Small intestine (tissue), 16 donors: ENCODE measurements around the gene DET1. TPM values are rescaled to one million over a fixed set of nuclear protein-coding genes. Genes with fewer than 3 reads are reported as not detected.

Experiments used
- DNase-seq, 2 donors: peaks; one replicate each; pipeline versions ENCODE4 v3.0.0 to v3.0.0-alpha.2; 2013
- FAIRE-seq: peaks from 2 replicates; lab custom pipeline; 2012; peaks lifted over from hg19 to GRCh38; lab: Jason Lieb, UNC
- H3K27ac ChIP-seq, 3 donors: one replicate each; pipeline ENCODE4 v1.5.1; 2013; ENCODE audit warnings: low read length in 2 of 3, mild to moderate bottlenecking in 2 of 3, control low read depth in 1 of 3, inconsistent platforms in 1 of 3, low read depth in 1 of 3, moderate library complexity in 1 of 3
- H3K27me3 ChIP-seq, 3 donors: one replicate each; pipeline ENCODE4 v1.6.1; 2013; ENCODE audit warnings: low read length in 3 of 3, inconsistent platforms in 1 of 3; ENCODE audit not compliant: control insufficient read depth in 3 of 3, insufficient read depth in 3 of 3
- H3K36me3 ChIP-seq, 3 donors: one replicate each; pipeline ENCODE4 v1.6.1; 2013; ENCODE audit warnings: low read length in 3 of 3, inconsistent platforms in 1 of 3, low read depth in 1 of 3, mild to moderate bottlenecking in 1 of 3, moderate library complexity in 1 of 3; ENCODE audit not compliant: control insufficient read depth in 3 of 3, insufficient read depth in 2 of 3
- H3K4me1 ChIP-seq, 3 donors: one replicate each; pipeline ENCODE4 v1.6.1; 2013; ENCODE audit warnings: low read length in 2 of 3, inconsistent platforms in 1 of 3, low read depth in 1 of 3, mild to moderate bottlenecking in 1 of 3, moderate library complexity in 1 of 3; ENCODE audit not compliant: control insufficient read depth in 3 of 3, insufficient read depth in 2 of 3
- H3K4me3 ChIP-seq, 3 donors: one replicate each; pipeline ENCODE4 v1.5.1; 2013; ENCODE audit warnings: low read length in 3 of 3, control low read depth in 1 of 3, inconsistent platforms in 1 of 3, low read depth in 1 of 3, mild to moderate bottlenecking in 1 of 3, moderate library complexity in 1 of 3
- H3K9me3 ChIP-seq, 2 donors: one replicate each; pipeline ENCODE4 v1.6.1; 2013; ENCODE audit warnings: low read depth in 1 of 2, low read length in 1 of 2; ENCODE audit not compliant: control insufficient read depth in 2 of 2, insufficient read depth in 1 of 2
- WGBS, 3 donors: extraction: QIAGEN DNeasy Blood & Tissue Kit; methylation state at CpG; one replicate each; pipeline ENCODE4 v1.1.7; 2013; 5-methylcytosine and 5-hydroxymethylcytosine counted together
- long read RNA-seq, 10 donors: transcript quantifications; one replicate each; lab custom pipeline, GENCODE V29; 2026
- polyA plus RNA-seq, 4 donors: library from polyadenylated mRNA; stranded (reverse) in 3 of 4; unstranded in 1 of 4; fragments of 200-250 nt in 3 of 4; fragments of 120-200 nt in 1 of 4; gene quantifications; one replicate each; pipeline versions ENCODE4 v1.2.1 to v1.2.3, GENCODE V29; 2013
- donor health status: healthy with polysubstance abuse.
- donor health status: control.
- donor health status: control.
- donor health status: Bipolar disorder and iron deficiency.
- donor health status: healthy.

Gene DET1
- polyA plus RNA-seq = 10 to 100 TPM in 1 of 4 donors, 1 to 10 TPM in 3; 1.1 to 14.0 (median 3.5) TPM
- long read RNA-seq, donor 1 = 0 reads
- long read RNA-seq, donor 2, partial matches to known transcripts = 0 of 4 reads
- long read RNA-seq, donor 2, other reads (novel, unspliced or antisense) = 0 of 4 reads
- long read RNA-seq, donor 3, transcript DET1-208 (1 exons, 3,844 nt) = major isoform, 6 of 9 reads
- long read RNA-seq, donor 3, partial matches to known transcripts = 0 of 9 reads
- long read RNA-seq, donor 3, other reads (novel, unspliced or antisense) = 0 of 9 reads
- long read RNA-seq, donor 4, partial matches to known transcripts = 0 of 1 reads
- long read RNA-seq, donor 4, other reads (novel, unspliced or antisense) = 0 of 1 reads
- long read RNA-seq, donor 5, partial matches to known transcripts = 0 of 3 reads
- long read RNA-seq, donor 5, other reads (novel, unspliced or antisense) = 0 of 3 reads
- long read RNA-seq, donor 6, partial matches to known transcripts = 0 of 1 reads
- long read RNA-seq, donor 6, other reads (novel, unspliced or antisense) = 0 of 1 reads
- long read RNA-seq, donor 7, transcript DET1-208 (1 exons, 3,844 nt) = major isoform, 6 of 7 reads
- long read RNA-seq, donor 7, partial matches to known transcripts = 0 of 7 reads
- long read RNA-seq, donor 7, other reads (novel, unspliced or antisense) = 0 of 7 reads
- long read RNA-seq, donor 8 = 0 reads
- long read RNA-seq, donor 9, partial matches to known transcripts = 0 of 3 reads
- long read RNA-seq, donor 9, other reads (novel, unspliced or antisense) = 0 of 3 reads
- long read RNA-seq, donor 10, partial matches to known transcripts = 0 of 7 reads
- long read RNA-seq, donor 10, other reads (novel, unspliced or antisense) = 0 of 7 reads

DNA sequence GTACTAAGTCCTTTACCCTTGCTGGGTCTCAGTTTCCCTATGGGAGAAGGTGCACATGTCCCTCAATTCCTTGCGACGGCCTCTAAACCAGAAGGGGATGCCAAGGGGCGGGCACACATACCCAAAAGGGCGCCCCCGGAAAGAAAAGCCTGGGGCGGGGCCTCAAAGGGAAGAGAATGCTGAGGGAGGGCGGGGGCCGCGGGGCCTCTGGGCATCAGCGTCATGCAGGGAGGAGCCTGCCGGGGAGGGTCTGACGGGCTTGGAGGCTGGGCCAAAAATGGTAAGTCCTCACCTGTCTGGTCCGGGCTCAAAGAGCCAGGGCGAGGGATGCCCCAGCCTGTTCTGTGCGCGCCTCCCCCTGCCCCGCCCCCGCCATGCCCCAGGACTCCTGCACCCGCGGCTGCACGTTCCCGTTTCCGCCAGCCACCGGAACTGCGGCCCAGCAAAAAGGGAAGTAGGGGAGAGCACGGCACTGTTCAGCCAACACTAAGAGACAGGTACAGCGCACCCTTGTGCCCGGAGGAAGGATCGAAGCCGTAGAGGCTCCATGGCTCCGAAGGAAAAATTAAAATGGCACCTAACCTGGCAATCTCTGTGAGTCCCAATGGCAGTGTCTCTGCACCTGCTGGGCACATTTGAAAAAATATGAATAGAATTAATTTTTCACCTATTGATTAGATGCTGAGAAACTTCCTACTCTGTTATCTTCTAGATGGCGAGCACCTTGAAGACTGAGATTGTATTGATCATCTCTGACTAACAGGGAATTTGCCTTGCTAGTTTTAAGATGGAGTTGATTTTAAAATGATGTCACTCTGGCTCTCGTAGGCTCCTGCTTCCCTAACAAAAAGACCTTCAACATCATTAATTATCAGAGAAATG, at the start of gene DET1:
Gene DET1, minus strand, starts transcription at position 434 of the 882 bp plus-strand sequence. CDS start 14,976 bp downstream, outside the sequence.
- H3K27ac ChIP-seq = peak within 1 kb of the TSS; percentile 73 to 95 (median 79)
- WGBS, 3 donors = 2 to 4% (median 3%) methylated on average over 31 to 33 of the region's 33 CpGs
- no peaks in the 10 kb centered on the region for H3K27me3 ChIP-seq
- H3K4me1 ChIP-seq = no peaks in the 10 kb centered on the region
- H3K9me3 ChIP-seq = no peaks in the 10 kb centered on the region
- peak; percentile 96 to 97 for DNase-seq
- H3K4me3 ChIP-seq = peak within 1 kb of the TSS; percentile 63 to 93 (median 67)
- FAIRE-seq = no peak
- H3K36me3 ChIP-seq = peaks cover 0 to 9% (median 0%) of the 10 kb centered on the region in 3 donors

DNA sequence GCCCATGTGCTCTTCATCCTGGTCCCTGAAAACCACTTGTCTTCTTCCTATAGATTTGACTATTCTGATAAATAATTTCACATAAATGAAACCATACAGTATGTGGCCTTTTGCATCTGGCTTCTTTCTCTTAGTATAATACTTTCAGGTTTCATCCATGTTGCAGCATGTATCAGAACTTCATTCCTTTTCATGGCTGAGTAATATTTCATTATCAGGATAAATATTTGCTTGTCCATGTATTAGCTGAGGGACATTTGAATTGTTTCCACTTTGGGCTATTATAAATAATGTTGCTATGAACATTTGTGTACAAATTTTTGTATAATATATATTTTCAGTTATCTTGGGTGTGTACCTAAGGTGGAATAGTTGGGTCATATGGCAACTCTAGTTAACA, 44.9 kb upstream of the DET1 start:
- no peak for DNase-seq
- Histone ChIP-seq H3K36me3 (no peaks in the 10 kb centered on the region), H3K4me1 (no peaks in the 10 kb centered on the region), H3K9me3 (no peaks in the 10 kb centered on the region), H3K27me3 (no peaks in the 10 kb centered on the region), H3K27ac (no peak overlapping the region), H3K4me3 (no peak overlapping the region)
- no peak for FAIRE-seq

DNA sequence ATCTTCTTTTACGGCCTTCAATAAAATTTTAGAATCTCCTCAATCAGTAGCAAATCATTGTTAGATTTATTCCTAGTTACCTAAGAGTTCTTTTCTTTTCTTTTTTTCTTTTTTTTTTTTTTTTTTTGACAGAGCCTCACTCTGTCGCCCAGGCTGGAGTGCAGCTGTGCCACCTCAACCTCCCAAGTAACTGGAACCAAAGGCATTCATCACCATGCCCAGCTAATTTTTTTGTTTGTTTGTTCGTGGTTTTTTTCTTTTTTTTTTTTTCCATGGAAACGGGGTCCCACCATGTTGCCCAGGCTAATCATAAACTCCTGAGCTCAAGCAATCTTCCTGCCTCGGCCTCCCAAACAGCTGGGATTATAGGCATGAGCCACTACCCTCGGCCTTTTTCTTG, 44.3 kb upstream of the DET1 start:
- H3K27me3 ChIP-seq = no peaks in the 10 kb centered on the region
- no peaks in the 10 kb centered on the region for H3K4me1 ChIP-seq
- DNase-seq (no peak), FAIRE-seq (no peak)
- H3K27ac ChIP-seq = no peak overlapping the region
- no peak overlapping the region for H3K4me3 ChIP-seq
- no peaks in the 10 kb centered on the region for H3K9me3 ChIP-seq
- WGBS, 3 donors = 61 to 76% (median 72%) methylated on average over 6 of the region's 6 CpGs
- H3K36me3 ChIP-seq = no peaks in the 10 kb centered on the region

DNA sequence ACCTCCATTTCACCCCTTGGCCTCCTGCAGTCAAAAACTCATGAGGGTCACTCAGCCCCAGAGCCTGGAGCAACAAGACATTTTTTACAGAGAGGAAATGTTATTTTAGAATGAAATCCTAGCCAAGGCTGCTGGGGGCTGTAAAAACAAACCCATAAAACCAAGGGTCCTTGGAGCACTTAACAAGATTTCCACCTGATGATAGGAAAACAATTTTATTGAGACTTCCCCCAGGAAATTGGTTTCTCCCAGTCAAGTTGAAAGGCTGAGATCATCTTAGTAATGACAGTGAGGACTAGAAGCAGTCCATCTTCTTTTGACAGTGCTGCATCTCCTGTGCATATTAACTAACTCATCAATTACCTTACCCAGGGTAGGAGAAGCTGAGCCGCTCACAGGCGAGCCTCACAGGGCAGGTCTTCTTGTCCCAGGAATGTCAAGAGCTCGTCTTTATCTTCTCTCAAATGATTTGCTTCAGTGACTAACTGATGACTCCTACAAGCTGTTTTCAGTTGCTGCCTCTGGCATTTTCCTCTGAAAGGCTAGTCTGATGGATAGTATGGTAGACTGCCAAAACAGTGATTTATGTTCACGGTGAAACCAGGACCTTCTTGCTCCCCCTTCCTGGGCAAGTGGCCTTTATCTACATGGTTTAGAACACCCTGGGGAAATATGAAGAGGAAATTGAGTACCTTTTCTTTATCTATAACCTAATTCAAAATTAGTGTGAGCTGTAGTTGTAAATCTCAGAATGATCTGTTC, 40.1 kb upstream of the DET1 start:
- WGBS, 3 donors = 61 to 71% (median 61%) methylated on average over 4 of the region's 4 CpGs
- FAIRE-seq = no peak
- Histone ChIP-seq H3K4me3 (no peak overlapping the region), H3K36me3 (no peaks in the 10 kb centered on the region), H3K9me3 (peaks cover 0 to 3% of the 10 kb centered on the region in 2 donors), H3K27me3 (no peaks in the 10 kb centered on the region), H3K4me1 (no peaks in the 10 kb centered on the region), H3K27ac (no peak overlapping the region)
- DNase-seq = no peak

DNA sequence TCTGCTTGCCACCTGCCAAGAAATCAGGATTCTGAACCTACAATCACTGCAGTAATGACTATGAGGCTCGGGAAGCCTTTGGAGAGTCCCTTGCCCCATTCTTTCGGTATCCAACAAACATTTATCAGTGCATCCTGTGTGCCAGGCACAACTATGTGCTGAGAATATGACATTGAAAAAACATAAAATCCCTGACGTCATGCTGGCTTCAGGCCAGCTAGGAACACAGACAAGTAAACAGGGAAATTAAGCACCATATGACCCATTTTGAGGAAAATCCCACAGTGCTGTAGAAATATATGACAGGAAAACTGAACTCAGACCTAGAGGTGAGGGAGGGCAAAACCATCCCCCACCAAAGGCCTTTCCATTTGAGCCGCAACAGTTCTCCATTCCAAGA, 34.1 kb upstream of the DET1 start:
- 46 to 56% (median 46%) methylated on average over 4 of the region's 4 CpGs for WGBS, 3 donors
- Histone ChIP-seq H3K9me3 (peaks cover 0 to 3% of the 10 kb centered on the region in 2 donors), H3K36me3 (no peaks in the 10 kb centered on the region), H3K27ac (no peak overlapping the region), H3K4me1 (no peaks in the 10 kb centered on the region), H3K27me3 (no peaks in the 10 kb centered on the region), H3K4me3 (no peak overlapping the region)
- FAIRE-seq = no peak
- DNase-seq = peak in 1 of 2 donors; percentile 23

DNA sequence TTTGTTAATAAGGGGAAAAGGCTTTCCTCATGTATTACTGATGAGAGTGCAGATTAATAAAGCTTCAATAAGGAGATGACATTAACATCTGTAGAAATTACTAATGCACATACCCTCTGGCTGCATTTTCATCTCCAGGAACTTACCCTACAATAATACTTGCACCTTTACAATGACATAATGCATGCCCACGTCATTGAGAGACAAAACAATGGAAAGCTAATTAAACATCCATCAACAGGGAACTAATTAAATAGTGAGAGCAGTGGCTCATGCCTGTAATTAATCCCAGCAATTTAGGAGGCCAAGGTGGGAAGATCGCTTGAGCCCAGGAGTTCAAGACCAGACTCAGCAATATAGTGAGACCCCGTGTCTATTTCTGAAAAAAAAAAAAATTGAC, 32.8 kb upstream of the DET1 start:
- 68 to 80% (median 77%) methylated on average over 3 of the region's 3 CpGs for WGBS, 3 donors
- no peak for FAIRE-seq

DNA sequence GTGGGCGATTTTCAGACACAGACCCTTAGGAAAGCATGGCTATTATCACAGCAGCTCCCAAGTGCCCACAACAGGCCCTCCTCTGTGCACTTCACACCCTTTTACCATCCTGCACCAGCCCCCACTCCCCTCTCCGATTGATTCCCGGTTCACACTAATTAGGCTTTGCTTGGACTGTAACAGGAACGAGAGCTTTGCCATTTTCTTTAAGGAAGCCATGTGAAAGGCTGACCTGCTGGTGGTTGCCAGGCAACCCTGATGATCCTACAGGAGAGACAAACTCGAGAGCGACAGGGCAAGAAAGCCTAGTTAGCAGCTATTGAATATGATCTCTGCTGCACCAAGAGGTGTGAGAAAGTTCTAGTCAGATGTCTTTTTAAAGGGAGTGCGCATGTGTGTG, 28.2 kb upstream of the DET1 start:
- FAIRE-seq (no peak), DNase-seq (no peak)
- H3K27ac ChIP-seq = no peak overlapping the region
- no peak overlapping the region for H3K4me3 ChIP-seq
- no peaks in the 10 kb centered on the region for H3K36me3 ChIP-seq
- peaks cover 0 to 4% (median 0%) of the 10 kb centered on the region in 3 donors for H3K27me3 ChIP-seq
- peaks cover 0 to 12% (median 0%) of the 10 kb centered on the region in 3 donors for H3K4me1 ChIP-seq
- H3K9me3 ChIP-seq = peaks cover 0 to 4% of the 10 kb centered on the region in 2 donors
- WGBS, 3 donors = 52 to 66% (median 65%) methylated on average over 7 of the region's 7 CpGs

More for the DNA sequence above, 32.8 kb upstream of the DET1 start:
- H3K36me3 ChIP-seq = no peaks in the 10 kb centered on the region
- no peaks in the 10 kb centered on the region for H3K27me3 ChIP-seq
- H3K9me3 ChIP-seq = peaks cover 0 to 3% of the 10 kb centered on the region in 2 donors
- no peaks in the 10 kb centered on the region for H3K4me1 ChIP-seq
- H3K4me3 ChIP-seq = no peak overlapping the region
- no peak overlapping the region for H3K27ac ChIP-seq
- DNase-seq = no peak
